Measurements from ENCODE around the gene GLG1.

Gene GLG1

DNA sequence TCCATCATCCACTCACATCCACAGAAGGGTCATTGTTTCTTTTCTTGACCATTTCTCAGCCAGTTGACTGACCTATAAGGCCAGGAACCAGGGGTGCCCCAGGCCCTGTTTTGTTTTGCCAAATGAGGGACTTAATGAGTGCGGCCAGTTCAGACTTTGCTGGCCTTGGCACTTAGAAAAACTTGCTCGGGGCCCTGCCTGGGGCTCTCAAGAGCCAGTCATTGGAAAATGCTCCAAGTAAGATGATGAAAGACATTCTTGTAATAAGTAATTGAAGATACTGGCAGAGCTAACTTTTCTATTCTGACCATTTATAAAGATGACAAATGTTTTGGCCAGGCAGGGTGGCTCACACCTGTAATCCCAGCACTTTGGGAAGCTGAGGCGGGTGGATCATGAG, 156.7 kb downstream of the GLG1 start:
- no peak for TF ChIP-seq TAF1 (IDR thresholded peaks at IDR 0.05; ENCODE audit: borderline replicate concordance, insufficient read depth, low read length)
- TF ChIP-seq, protein P1, sequence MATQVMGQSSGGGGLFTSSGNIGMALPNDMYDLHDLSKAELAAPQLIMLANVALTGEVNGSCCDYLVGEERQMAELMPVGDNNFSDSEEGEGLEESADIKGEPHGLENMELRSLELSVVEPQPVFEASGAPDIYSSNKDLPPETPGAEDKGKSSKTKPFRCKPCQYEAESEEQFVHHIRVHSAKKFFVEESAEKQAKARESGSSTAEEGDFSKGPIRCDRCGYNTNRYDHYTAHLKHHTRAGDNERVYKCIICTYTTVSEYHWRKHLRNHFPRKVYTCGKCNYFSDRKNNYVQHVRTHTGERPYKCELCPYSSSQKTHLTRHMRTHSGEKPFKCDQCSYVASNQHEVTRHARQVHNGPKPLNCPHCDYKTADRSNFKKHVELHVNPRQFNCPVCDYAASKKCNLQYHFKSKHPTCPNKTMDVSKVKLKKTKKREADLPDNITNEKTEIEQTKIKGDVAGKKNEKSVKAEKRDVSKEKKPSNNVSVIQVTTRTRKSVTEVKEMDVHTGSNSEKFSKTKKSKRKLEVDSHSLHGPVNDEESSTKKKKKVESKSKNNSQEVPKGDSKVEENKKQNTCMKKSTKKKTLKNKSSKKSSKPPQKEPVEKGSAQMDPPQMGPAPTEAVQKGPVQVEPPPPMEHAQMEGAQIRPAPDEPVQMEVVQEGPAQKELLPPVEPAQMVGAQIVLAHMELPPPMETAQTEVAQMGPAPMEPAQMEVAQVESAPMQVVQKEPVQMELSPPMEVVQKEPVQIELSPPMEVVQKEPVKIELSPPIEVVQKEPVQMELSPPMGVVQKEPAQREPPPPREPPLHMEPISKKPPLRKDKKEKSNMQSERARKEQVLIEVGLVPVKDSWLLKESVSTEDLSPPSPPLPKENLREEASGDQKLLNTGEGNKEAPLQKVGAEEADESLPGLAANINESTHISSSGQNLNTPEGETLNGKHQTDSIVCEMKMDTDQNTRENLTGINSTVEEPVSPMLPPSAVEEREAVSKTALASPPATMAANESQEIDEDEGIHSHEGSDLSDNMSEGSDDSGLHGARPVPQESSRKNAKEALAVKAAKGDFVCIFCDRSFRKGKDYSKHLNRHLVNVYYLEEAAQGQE (IDR thresholded peaks at IDR 0.05; ENCODE audit: insufficient read depth in 1 of 2, low read depth in 2 of 2, low read length in 2 of 2), result no peak
- no peak for TF ChIP-seq FOXP2 (optimal IDR thresholded peaks at IDR 0.05; ENCODE audit: borderline replicate concordance, extremely low read depth, extremely low read length, insufficient read depth)
- no peak for TF ChIP-seq SIN3A (IDR thresholded peaks at IDR 0.05; ENCODE audit: borderline replicate concordance, insufficient read depth, low read length)
- TF ChIP-seq POLR2AphosphoS5 (IDR thresholded peaks at IDR 0.05; ENCODE audit: low read depth, low read length), result no peak

DNA sequence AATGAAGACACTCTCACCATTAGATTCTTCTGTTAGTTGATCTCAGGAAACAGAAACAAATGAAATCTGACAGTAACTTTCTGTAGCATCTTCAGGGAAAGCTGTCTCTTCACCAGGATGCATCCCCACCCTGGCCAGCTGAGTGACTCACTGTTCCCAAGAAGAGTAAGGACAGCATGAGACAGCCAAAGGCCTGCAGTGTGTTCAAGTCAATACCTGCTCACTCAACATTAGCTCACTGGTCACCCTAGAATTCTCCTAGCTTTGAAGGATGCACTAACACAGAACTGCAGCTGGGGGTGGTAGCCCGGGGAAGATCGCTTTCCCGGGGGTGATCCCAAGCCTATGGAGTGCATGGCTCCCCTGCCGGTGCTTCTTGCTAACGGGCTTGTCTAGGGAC, 157.4 kb downstream of the GLG1 start:
- TF ChIP-seq, protein P1 (IDR thresholded peaks at IDR 0.05; ENCODE audit: insufficient read depth in 1 of 2, low read depth in 2 of 2, low read length in 2 of 2), result no peak
- no peak for TF ChIP-seq SIN3A (IDR thresholded peaks at IDR 0.05; ENCODE audit: borderline replicate concordance, insufficient read depth, low read length)

DNA sequence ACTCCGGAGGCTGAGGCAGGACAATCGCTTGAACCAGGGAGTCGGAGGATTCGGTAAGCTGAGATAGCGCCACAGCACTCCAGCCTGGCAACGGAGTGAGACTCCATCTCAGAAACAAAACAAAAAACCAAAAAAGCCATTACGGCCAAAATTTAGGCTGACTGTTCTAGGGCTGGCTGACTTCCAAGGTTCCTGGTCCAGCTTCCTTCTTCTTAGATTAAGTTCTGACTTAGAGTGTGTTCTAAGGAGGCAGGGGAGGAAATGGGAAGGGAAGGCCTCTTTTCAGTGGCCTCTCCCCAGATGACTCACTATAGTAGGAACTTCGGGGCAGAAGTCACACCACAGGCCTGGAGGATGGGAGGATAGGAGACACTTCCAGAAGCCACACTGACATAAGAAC, 157.9 kb downstream of the GLG1 start:
- no peak for TF ChIP-seq POLR2AphosphoS5 (IDR thresholded peaks at IDR 0.05; ENCODE audit: low read depth, low read length)
- no peak for TF ChIP-seq SIN3A (IDR thresholded peaks at IDR 0.05; ENCODE audit: borderline replicate concordance, insufficient read depth, low read length)
- no peak for TF ChIP-seq TAF1 (IDR thresholded peaks at IDR 0.05; ENCODE audit: borderline replicate concordance, insufficient read depth, low read length)
- TF ChIP-seq, protein P1 (IDR thresholded peaks at IDR 0.05; ENCODE audit: insufficient read depth in 1 of 2, low read depth in 2 of 2, low read length in 2 of 2), result no peak
- no peak for TF ChIP-seq FOXP2 (optimal IDR thresholded peaks at IDR 0.05; ENCODE audit: borderline replicate concordance, extremely low read depth, extremely low read length, insufficient read depth)

DNA sequence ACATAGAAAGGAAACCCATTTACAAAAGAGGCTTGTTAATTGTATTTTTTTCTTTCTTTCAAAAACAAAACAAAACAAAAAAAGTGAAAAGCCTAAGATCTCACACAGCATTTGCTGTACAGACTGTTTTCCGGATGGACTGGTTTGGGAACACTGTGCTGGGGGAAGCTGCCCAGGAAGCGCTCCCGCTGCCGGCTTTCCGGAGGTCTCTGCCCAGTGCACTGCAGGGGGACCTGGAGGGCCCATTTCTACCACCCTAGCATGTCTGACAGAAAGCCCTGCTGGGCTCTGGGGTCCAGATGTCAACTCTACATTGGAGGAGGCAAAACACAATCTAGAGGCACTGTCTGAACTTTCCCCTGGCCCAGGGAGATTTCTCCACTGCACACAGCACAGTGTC, 159.3 kb downstream of the GLG1 start:
- TF ChIP-seq SIN3A (IDR thresholded peaks at IDR 0.05; ENCODE audit: borderline replicate concordance, insufficient read depth, low read length) (no peak), TAF1 (IDR thresholded peaks at IDR 0.05; ENCODE audit: borderline replicate concordance, insufficient read depth, low read length) (no peak), POLR2AphosphoS5 (IDR thresholded peaks at IDR 0.05; ENCODE audit: low read depth, low read length) (no peak), FOXP2 (optimal IDR thresholded peaks at IDR 0.05; ENCODE audit: borderline replicate concordance, extremely low read depth, extremely low read length, insufficient read depth) (no peak)
- TF ChIP-seq, protein P1 (IDR thresholded peaks at IDR 0.05; ENCODE audit: insufficient read depth in 1 of 2, low read depth in 2 of 2, low read length in 2 of 2), result no peak

DNA sequence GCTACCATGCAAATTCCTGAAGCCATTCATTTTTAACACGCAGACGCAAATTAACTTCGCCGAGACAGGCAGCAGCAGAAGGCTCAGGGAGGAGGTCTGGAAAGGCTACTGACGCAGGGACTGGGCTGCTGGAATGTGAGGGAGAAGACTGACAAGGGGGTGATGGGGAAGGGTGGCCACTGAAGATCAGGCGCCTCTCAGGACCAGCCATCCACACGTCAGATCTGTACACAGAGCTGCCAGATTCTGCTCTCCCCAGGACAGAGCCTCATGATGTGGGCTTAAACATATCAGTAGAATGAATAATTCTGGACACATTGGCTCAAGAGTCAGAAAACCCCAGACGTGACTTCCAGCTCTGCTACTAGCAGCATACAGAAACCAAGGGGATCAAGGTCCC, 160.0 kb downstream of the GLG1 start:
- TF ChIP-seq SIN3A (IDR thresholded peaks at IDR 0.05; ENCODE audit: borderline replicate concordance, insufficient read depth, low read length) (no peak), FOXP2 (optimal IDR thresholded peaks at IDR 0.05; ENCODE audit: borderline replicate concordance, extremely low read depth, extremely low read length, insufficient read depth) (no peak), POLR2AphosphoS5 (IDR thresholded peaks at IDR 0.05; ENCODE audit: low read depth, low read length) (no peak), TAF1 (IDR thresholded peaks at IDR 0.05; ENCODE audit: borderline replicate concordance, insufficient read depth, low read length) (no peak)
- TF ChIP-seq, protein P1 (IDR thresholded peaks at IDR 0.05; ENCODE audit: insufficient read depth in 1 of 2, low read depth in 2 of 2, low read length in 2 of 2), result no peak

Measured in PFSK-1 (cell line).